Measurements from ENCODE around the gene KCNMB3.

DNA sequence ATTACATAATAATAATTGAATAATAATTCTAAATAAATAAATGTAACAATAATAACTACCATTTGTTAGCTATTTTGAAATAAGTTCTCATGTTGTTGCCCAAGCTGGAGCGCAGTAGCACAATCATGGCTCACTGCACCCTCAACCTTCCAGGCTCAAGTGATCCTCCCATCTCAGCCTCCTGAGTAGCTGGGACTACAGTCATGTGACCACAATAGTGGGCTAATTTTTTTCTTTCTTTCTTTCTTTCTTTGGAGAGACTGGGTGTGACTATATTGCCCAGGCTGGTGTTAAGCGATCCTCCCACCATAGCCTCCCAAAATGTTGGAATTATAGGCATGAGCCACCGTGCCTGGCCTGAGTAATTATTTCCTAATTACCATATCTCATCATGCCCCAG, 30.9 kb upstream of the KCNMB3 start:
- TF ChIP-seq, protein P1, sequence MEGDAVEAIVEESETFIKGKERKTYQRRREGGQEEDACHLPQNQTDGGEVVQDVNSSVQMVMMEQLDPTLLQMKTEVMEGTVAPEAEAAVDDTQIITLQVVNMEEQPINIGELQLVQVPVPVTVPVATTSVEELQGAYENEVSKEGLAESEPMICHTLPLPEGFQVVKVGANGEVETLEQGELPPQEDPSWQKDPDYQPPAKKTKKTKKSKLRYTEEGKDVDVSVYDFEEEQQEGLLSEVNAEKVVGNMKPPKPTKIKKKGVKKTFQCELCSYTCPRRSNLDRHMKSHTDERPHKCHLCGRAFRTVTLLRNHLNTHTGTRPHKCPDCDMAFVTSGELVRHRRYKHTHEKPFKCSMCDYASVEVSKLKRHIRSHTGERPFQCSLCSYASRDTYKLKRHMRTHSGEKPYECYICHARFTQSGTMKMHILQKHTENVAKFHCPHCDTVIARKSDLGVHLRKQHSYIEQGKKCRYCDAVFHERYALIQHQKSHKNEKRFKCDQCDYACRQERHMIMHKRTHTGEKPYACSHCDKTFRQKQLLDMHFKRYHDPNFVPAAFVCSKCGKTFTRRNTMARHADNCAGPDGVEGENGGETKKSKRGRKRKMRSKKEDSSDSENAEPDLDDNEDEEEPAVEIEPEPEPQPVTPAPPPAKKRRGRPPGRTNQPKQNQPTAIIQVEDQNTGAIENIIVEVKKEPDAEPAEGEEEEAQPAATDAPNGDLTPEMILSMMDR (conservative IDR thresholded peaks at IDR 0.05; ENCODE audit: low read length) = no peak
- TF ChIP-seq EZH2phosphoT487 (IDR thresholded peaks at IDR 0.05; ENCODE audit: borderline replicate concordance) = no peak

Data from Loucy (cell line).